B cell (primary cell): ENCODE data around the gene ITPR1. TPM values are rescaled to one million over a fixed set of nuclear protein-coding genes. Genes with fewer than 3 reads are reported as not detected.

Experiments used
- ATAC-seq: fragments of 200-7000 bp; cut with Tn5 transposase; one replicate; pipeline ENCODE4 v1.10.0; 2021; ENCODE audit warnings: low read depth, mild to moderate bottlenecking, moderate number of reproducible peaks, moderate library complexity
- CTCF ChIA-PET: fragments of 350-600 bp; sonication (Branson Sonifier 250); formaldehyde crosslinking; loops from one replicate; lab custom pipeline; 2021; ENCODE audit warnings: antibody characterized with exemption, inconsistent platforms; lab: Charles Lee
- POLR2A ChIA-PET: fragments of 350-600 bp; sonication (Branson Sonifier 250); formaldehyde crosslinking; loops from one replicate; lab custom pipeline; 2021; ENCODE audit warnings: antibody characterized with exemption; lab: Charles Lee
- DNase-seq: peaks from one replicate; pipeline ENCODE4 v3.0.0; 2013
- H2AFZ ChIP-seq: 2 replicates; pipeline ENCODE4 v1.6.1; 2012; ENCODE audit warnings: mild to moderate bottlenecking, low read depth, low read length; ENCODE audit not compliant: insufficient read depth, poor library complexity, severe bottlenecking
- H3K27ac ChIP-seq, 2 donors: 1 replicate in 1 of 2; 2 replicates in 1 of 2; pipeline ENCODE4 v1.5.1; 2012 to 2013; ENCODE audit warnings: low read length in 2 of 2, mild to moderate bottlenecking in 2 of 2, moderate library complexity in 1 of 2
- H3K27me3 ChIP-seq, 4 experiments: fragments of 200-600 bp in 1 of 4; sonication (generic) in 1 of 4; replicated peaks in 1 of 4; 1 replicate in 2 of 4; 2 replicates in 2 of 4; pipeline versions ENCODE4 v1.6.1 to v1.7.0; 2013 to 2016; ENCODE audit warnings: low read length in 3 of 4, mild to moderate bottlenecking in 2 of 4, mixed read lengths in 1 of 4, moderate library complexity in 1 of 4; ENCODE audit not compliant: insufficient read depth in 4 of 4, control insufficient read depth in 3 of 4; ENCODE audit errors: control extremely low read depth in 1 of 4
- H3K36me3 ChIP-seq, 2 experiments: replicated peaks in 1 of 2; 1 replicate in 1 of 2; 2 replicates in 1 of 2; pipeline versions ENCODE4 v1.6.1 to v1.7.1; 2013; ENCODE audit warnings: low read length in 1 of 2; ENCODE audit not compliant: insufficient read depth in 2 of 2, control insufficient read depth in 1 of 2; ENCODE audit errors: control extremely low read depth in 1 of 2, extremely low read depth in 1 of 2
- H3K4me1 ChIP-seq, 2 donors: fragments of 200-600 bp in 1 of 2; sonication (generic) in 1 of 2; 1 replicate in 1 of 2; 2 replicates in 1 of 2; pipeline versions ENCODE4 v1.5.1 to v1.6.1; 2013 to 2017; ENCODE audit warnings: low read length in 2 of 2; ENCODE audit not compliant: control insufficient read depth in 2 of 2, insufficient read depth in 2 of 2
- H3K4me2 ChIP-seq: replicated peaks from 2 replicates; pipeline ENCODE3; 2012; ENCODE audit warnings: mild to moderate bottlenecking, low read depth, low read length; ENCODE audit not compliant: poor library complexity, severe bottlenecking
- H3K4me3 ChIP-seq, 5 experiments: fragments of 200-600 bp in 1 of 5; sonication (generic) in 1 of 5; 1 replicate in 3 of 5; 2 replicates in 2 of 5; pipeline versions ENCODE4 v1.5.1 to v1.7.0; 2011 to 2016; ENCODE audit warnings: low read length in 4 of 5, mild to moderate bottlenecking in 4 of 5, low read depth in 2 of 5, control low read depth in 1 of 5, moderate library complexity in 1 of 5; ENCODE audit not compliant: insufficient read depth in 1 of 5; ENCODE audit errors: control extremely low read depth in 1 of 5, extremely low read depth in 1 of 5
- H3K79me2 ChIP-seq: fragments of 200-600 bp; sonication (generic); one replicate; pipeline ENCODE4 v1.6.0; 2016; ENCODE audit warnings: low read length; ENCODE audit not compliant: control insufficient read depth, insufficient read depth
- H3K9ac ChIP-seq: fragments of 200-600 bp; sonication (generic); 2 replicates; pipeline ENCODE4 v1.6.1; 2017; ENCODE audit warnings: mild to moderate bottlenecking, low read length, moderate library complexity
- H3K9me3 ChIP-seq, 3 donors: one replicate each; pipeline versions ENCODE4 v1.6.1 to v1.7.1; 2013; ENCODE audit warnings: low read length in 2 of 3; ENCODE audit not compliant: control insufficient read depth in 2 of 3, insufficient read depth in 1 of 3; ENCODE audit errors: control extremely low read depth in 1 of 3
- H4K20me1 ChIP-seq: 2 replicates; pipeline ENCODE4 v1.6.0; 2012; ENCODE audit warnings: mild to moderate bottlenecking, low read length; ENCODE audit not compliant: insufficient read depth, control insufficient read depth, poor library complexity, severe bottlenecking
- H3K27ac Mint-ChIP-seq: one replicate; pipeline ENCODE4 v1.8.0; 2021; ENCODE audit warnings: mixed read lengths
- H3K27me3 Mint-ChIP-seq: one replicate; pipeline ENCODE4 v1.8.0; 2021; ENCODE audit warnings: mixed read lengths
- H3K4me1 Mint-ChIP-seq: one replicate; pipeline ENCODE4 v1.8.0; 2021; ENCODE audit warnings: mixed read lengths
- H3K4me3 Mint-ChIP-seq: one replicate; pipeline ENCODE4 v1.8.0; 2021; ENCODE audit warnings: mixed read lengths
- H3K9me3 Mint-ChIP-seq: one replicate; pipeline ENCODE4 v1.8.0; 2022; ENCODE audit warnings: mixed read lengths; ENCODE audit not compliant: insufficient read depth
- CTCF ChIP-seq: fragments of 200-600 bp; IDR thresholded peaks from one replicate; pipeline ENCODE4 v1.8.0; 2022; ENCODE audit warnings: antibody characterized with exemption, mild to moderate bottlenecking
- EZH2 ChIP-seq: IDR thresholded peaks from 2 replicates; pipeline ENCODE4 v1.6.1; 2012; ENCODE audit warnings: borderline replicate concordance, low read depth, mild to moderate bottlenecking, moderate library complexity, low read length; ENCODE audit not compliant: insufficient read depth, poor library complexity, severe bottlenecking
- WGBS: methylation state at CpG from one replicate; pipeline ENCODE4 v1.1.5; 2013; ENCODE audit warnings: missing lambda C conversion rate; ENCODE audit not compliant: insufficient coverage; 5-methylcytosine and 5-hydroxymethylcytosine counted together
- intact Hi-C: fragments of 100-400 bp; cut with micrococcal nuclease; formaldehyde crosslinking; loops from one replicate; pipeline ENCODE4 v1.10.0; 2022
- polyA plus RNA-seq: library from polyadenylated mRNA; depleted of rRNA; stranded (reverse); fragments of >200 nt; gene quantifications from 2 replicates; pipeline ENCODE4 v1.2.3, GENCODE V29; 2012
- total RNA-seq, 2 donors: library from RNA; stranded (reverse); fragments of 120-200 nt in 1 of 2; gene quantifications; 1 replicate in 1 of 2; 2 replicates in 1 of 2; pipeline versions ENCODE4 v1.2.3 to v1.2.4, GENCODE V29; 2013 to 2022

The ITPR1 gene
- total and polyA plus RNA-seq, 2 donors (not counting 1 experiment from before 2014, with no cell fraction given) = 64.0 to 332 TPM

- no peak for ATAC-seq
- WGBS = 100% methylated on average over 1 of the region's 2 CpGs
- H4K20me1 ChIP-seq = peaks cover 99% of the 10 kb centered on the region
- H2AFZ ChIP-seq = no peak overlapping the region
- peak overlapping the region in 1 of 2 donors; percentile 16 for H3K27ac ChIP-seq
- no peak for DNase-seq
- H3K27me3 ChIP-seq = no peaks in the 10 kb centered on the region
- H3K9ac ChIP-seq = no peak overlapping the region
- no peak for TF ChIP-seq CTCF
- TF ChIP-seq EZH2 = no peak
- no peak overlapping the region for H3K4me3 Mint-ChIP-seq
- H3K27me3 Mint-ChIP-seq = no peaks in the 10 kb centered on the region
- H3K27ac Mint-ChIP-seq = no peak overlapping the region
- no peak overlapping the region for H3K4me2 ChIP-seq
- H3K36me3 ChIP-seq = peaks cover 0 to 16% of the 10 kb centered on the region in 2 experiments
- ChIA-PET POLR2A (no interaction called here), CTCF (no interaction called here)
- peaks cover 56% of the 10 kb centered on the region for H3K4me1 Mint-ChIP-seq
- no peaks in the 10 kb centered on the region for H3K9me3 ChIP-seq
- no peaks in the 10 kb centered on the region for H3K9me3 Mint-ChIP-seq
- H3K4me1 ChIP-seq = no peaks in the 10 kb centered on the region
- no peak overlapping the region for H3K4me3 ChIP-seq
- peaks cover 96% of the 10 kb centered on the region for H3K79me2 ChIP-seq
- intact Hi-C loops = no loop called here
Observed at GRCh38 chr3:4548780-4549179, 55.6 kb downstream of the ITPR1 start.

GRCh38 chr3:4549896-4550295 is 56.7 kb downstream of the ITPR1 start:
- Mint-ChIP-seq H3K9me3 (no peaks in the 10 kb centered on the region), H3K4me1 (peaks cover 54% of the 10 kb centered on the region), H3K4me3 (no peak overlapping the region), H3K27ac (no peak overlapping the region), H3K27me3 (no peaks in the 10 kb centered on the region)
- Histone ChIP-seq H3K4me3 (no peak overlapping the region), H3K79me2 (peaks cover 96% of the 10 kb centered on the region), H3K4me2 (no peak overlapping the region), H3K27ac (peak overlapping the region in 1 of 2 donors; percentile 11), H3K36me3 (peaks cover 2 to 17% of the 10 kb centered on the region in 2 experiments), H3K27me3 (no peaks in the 10 kb centered on the region), H3K4me1 (no peaks in the 10 kb centered on the region), H3K9ac (no peak overlapping the region), H4K20me1 (peaks cover 99% of the 10 kb centered on the region), H3K9me3 (no peaks in the 10 kb centered on the region), H2AFZ (no peak overlapping the region)
- CTCF ChIA-PET = interaction anchor here (1.0 kb wide), 1 partner anchor 16 kb away, joined by 3 read pairs; no protein-coding TSS in a partner anchor
- no peak for DNase-seq
- POLR2A ChIA-PET = no interaction called here
- TF ChIP-seq CTCF (no peak), EZH2 (no peak)
- WGBS = 92% methylated on average over 2 of the region's 4 CpGs
- ATAC-seq = no peak
- intact Hi-C loops = no loop called here
